ENCODE data around the gene FAM111B. TPM values are rescaled to one million over a fixed set of nuclear protein-coding genes. Genes with fewer than 3 reads are reported as not detected.

FAM111B gene
- total RNA-seq, 1 experiment from 2014 or later, result 6.8 TPM

Other genes with a start within 250 kb of the FAM111B start
- gene GLYATL1, start 167.7 kb upstream of the FAM111B start, total RNA-seq (2014; rRNA removed; shearing (Covaris generic)), result not detected in 2 replicates
- not detected in 2 replicates for gene GLYATL1B, start 20.9 kb upstream of the FAM111B start, total RNA-seq (2014; rRNA removed; shearing (Covaris generic))
- gene FAM111A, start 35.6 kb downstream of the FAM111B start, total RNA-seq (2014; rRNA removed; shearing (Covaris generic)), result 30.6 and 31.1 TPM in 2 replicates
- gene DTX4, start 64.9 kb downstream of the FAM111B start, total RNA-seq (2014; rRNA removed; shearing (Covaris generic)), result 0.67 and 0.95 TPM in 2 replicates
- gene MPEG1, start 105.7 kb downstream of the FAM111B start, total RNA-seq (2014; rRNA removed; shearing (Covaris generic)), result not detected in 2 replicates

Data from SK-MEL-5 (cell line).